ENCODE data around the gene APMAP. TPM values are rescaled to one million over a fixed set of nuclear protein-coding genes. Genes with fewer than 3 reads are reported as not detected.

Gene APMAP
- total and polyA plus RNA-seq, 4 donors: 132 to 378 (median 234) TPM

DNA sequence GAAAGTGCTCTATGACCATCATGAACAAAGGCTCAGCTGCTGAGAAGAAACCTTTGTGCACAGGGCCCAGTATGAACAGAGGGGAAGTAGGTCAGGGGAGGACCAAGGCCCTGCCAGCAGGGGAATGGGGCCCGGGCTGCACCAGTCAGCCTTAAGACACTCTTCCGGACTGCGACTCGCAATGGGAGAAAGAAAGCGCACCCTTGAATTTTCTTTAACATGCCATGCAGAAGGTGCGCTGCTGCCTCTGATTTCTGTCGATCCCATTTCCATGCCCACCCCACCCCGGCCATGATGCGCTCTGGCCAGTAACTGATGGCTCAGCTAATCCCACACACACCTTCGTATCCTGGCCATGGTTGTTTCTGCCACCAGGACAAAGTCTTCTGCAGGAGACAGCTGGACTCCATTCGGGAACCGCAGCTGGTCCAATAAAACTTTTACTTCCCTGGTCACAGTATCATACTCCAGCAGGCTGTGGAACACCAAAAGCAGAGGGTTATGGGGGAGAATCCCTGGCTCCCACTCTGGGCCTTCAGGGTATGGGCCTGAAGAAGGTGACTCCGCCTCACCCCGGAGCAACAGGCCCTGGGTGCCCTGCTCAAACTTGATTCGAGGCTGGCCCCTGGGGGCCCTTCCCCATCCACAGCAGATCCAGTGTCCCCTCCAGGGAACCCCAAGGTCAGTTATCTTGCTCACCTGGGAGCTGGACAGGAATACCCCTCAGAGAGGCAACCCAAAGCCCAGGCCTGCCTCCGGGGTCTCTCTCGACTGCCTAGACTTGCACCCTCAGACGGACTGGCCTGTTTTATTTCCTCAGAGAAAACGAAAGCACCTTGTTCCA is 23.1 kb downstream of the APMAP start:
- Histone ChIP-seq H3K9me3 (ENCODE audit: control insufficient read depth in 4 of 4, low read length in 3 of 4) (no peaks in the 10 kb centered on the region), H3K27me3 (ENCODE audit: control insufficient read depth in 4 of 4, insufficient read depth in 4 of 4, low read length in 3 of 4) (no peaks in the 10 kb centered on the region), H3K36me3 (ENCODE audit: control insufficient read depth in 4 of 4, insufficient read depth in 3 of 4, low read depth in 1 of 4, low read length in 3 of 4) (peaks cover 26 to 95% (median 78%) of the 10 kb centered on the region in 4 donors), H3K4me3 (ENCODE audit: low read depth in 1 of 3, low read length in 3 of 3) (no peak overlapping the region), H3K9ac (ENCODE audit: low read depth in 1 of 2, low read length in 2 of 2) (no peak overlapping the region), H3K4me1 (ENCODE audit: control insufficient read depth in 4 of 4, insufficient read depth in 4 of 4, low read length in 3 of 4) (peaks cover 0 to 3% (median 0%) of the 10 kb centered on the region in 4 donors), H3K27ac (ENCODE audit: low read depth in 1 of 2, low read length in 2 of 2) (no peak overlapping the region)
- WGBS: 96% methylated on average over 19 of the region's 19 CpGs
- TF ChIP-seq HNF4G (IDR thresholded peaks at IDR 0.05): no peak
- TF ChIP-seq SP1 (IDR thresholded peaks at IDR 0.05): no peak
- TF ChIP-seq RAD21 (IDR thresholded peaks at IDR 0.05): no peak
- no peak for TF ChIP-seq RXRA (IDR thresholded peaks at IDR 0.05)
- TF ChIP-seq, protein P1, sequence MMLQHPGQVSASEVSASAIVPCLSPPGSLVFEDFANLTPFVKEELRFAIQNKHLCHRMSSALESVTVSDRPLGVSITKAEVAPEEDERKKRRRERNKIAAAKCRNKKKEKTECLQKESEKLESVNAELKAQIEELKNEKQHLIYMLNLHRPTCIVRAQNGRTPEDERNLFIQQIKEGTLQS (IDR thresholded peaks at IDR 0.05): no peak
- no peak for TF ChIP-seq TAF1 (conservative IDR thresholded peaks at IDR 0.05)
- TF ChIP-seq, protein P2, sequence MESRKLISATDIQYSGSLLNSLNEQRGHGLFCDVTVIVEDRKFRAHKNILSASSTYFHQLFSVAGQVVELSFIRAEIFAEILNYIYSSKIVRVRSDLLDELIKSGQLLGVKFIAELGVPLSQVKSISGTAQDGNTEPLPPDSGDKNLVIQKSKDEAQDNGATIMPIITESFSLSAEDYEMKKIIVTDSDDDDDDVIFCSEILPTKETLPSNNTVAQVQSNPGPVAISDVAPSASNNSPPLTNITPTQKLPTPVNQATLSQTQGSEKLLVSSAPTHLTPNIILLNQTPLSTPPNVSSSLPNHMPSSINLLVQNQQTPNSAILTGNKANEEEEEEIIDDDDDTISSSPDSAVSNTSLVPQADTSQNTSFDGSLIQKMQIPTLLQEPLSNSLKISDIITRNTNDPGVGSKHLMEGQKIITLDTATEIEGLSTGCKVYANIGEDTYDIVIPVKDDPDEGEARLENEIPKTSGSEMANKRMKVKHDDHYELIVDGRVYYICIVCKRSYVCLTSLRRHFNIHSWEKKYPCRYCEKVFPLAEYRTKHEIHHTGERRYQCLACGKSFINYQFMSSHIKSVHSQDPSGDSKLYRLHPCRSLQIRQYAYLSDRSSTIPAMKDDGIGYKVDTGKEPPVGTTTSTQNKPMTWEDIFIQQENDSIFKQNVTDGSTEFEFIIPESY (IDR thresholded peaks at IDR 0.05): no peak
- no peak for TF ChIP-seq FOXA2 (IDR thresholded peaks at IDR 0.05)
- no peak for TF ChIP-seq HNF4A (conservative IDR thresholded peaks at IDR 0.05)
- no peak for TF ChIP-seq FOXA1 (IDR thresholded peaks at IDR 0.05)
- no peak for TF ChIP-seq YY1 (IDR thresholded peaks at IDR 0.05)
- DNase-seq (ENCODE audit: low spot score): peak; percentile 27

GRCh38 chr20:24968278-24968800 is 24.2 kb downstream of the APMAP start:
- Histone ChIP-seq H3K4me1 (ENCODE audit: control insufficient read depth in 4 of 4, insufficient read depth in 4 of 4, low read length in 3 of 4) (peaks cover 0 to 3% (median 0%) of the 10 kb centered on the region in 4 donors), H3K9ac (ENCODE audit: low read depth in 1 of 2, low read length in 2 of 2) (no peak overlapping the region), H3K27me3 (ENCODE audit: control insufficient read depth in 4 of 4, insufficient read depth in 4 of 4, low read length in 3 of 4) (no peaks in the 10 kb centered on the region), H3K4me3 (ENCODE audit: low read depth in 1 of 3, low read length in 3 of 3) (no peak overlapping the region), H3K36me3 (ENCODE audit: control insufficient read depth in 4 of 4, insufficient read depth in 3 of 4, low read depth in 1 of 4, low read length in 3 of 4) (peaks cover 28 to 96% (median 84%) of the 10 kb centered on the region in 4 donors), H3K9me3 (ENCODE audit: control insufficient read depth in 4 of 4, low read length in 3 of 4) (no peaks in the 10 kb centered on the region), H3K27ac (ENCODE audit: low read depth in 1 of 2, low read length in 2 of 2) (no peak overlapping the region)
- DNase-seq (ENCODE audit: low spot score): no peak
- WGBS: 82% methylated on average over 5 of the region's 5 CpGs
- TF ChIP-seq JUND (IDR thresholded peaks at IDR 0.05) (no peak), RXRA (IDR thresholded peaks at IDR 0.05) (no peak), MAX (IDR thresholded peaks at IDR 0.05) (no peak), TAF1 (conservative IDR thresholded peaks at IDR 0.05) (no peak), HNF4A (conservative IDR thresholded peaks at IDR 0.05) (no peak), GABPA (IDR thresholded peaks at IDR 0.05 in 1 of 2, conservative IDR thresholded peaks at IDR 0.05 in 1 of 2) (no peak), RAD21 (IDR thresholded peaks at IDR 0.05) (no peak), FOXA2 (IDR thresholded peaks at IDR 0.05) (no peak), YY1 (IDR thresholded peaks at IDR 0.05) (no peak), NR2F2 (IDR thresholded peaks at IDR 0.05) (no peak), FOXA1 (IDR thresholded peaks at IDR 0.05) (no peak), EGR1 (IDR thresholded peaks at IDR 0.05; ENCODE audit: low read depth in 2 of 2) (no peak), HNF4G (IDR thresholded peaks at IDR 0.05) (no peak)
- TF ChIP-seq, protein P2 (IDR thresholded peaks at IDR 0.05): no peak
- TF ChIP-seq, protein P1 (IDR thresholded peaks at IDR 0.05): no peak
- TF ChIP-seq, protein P3, sequence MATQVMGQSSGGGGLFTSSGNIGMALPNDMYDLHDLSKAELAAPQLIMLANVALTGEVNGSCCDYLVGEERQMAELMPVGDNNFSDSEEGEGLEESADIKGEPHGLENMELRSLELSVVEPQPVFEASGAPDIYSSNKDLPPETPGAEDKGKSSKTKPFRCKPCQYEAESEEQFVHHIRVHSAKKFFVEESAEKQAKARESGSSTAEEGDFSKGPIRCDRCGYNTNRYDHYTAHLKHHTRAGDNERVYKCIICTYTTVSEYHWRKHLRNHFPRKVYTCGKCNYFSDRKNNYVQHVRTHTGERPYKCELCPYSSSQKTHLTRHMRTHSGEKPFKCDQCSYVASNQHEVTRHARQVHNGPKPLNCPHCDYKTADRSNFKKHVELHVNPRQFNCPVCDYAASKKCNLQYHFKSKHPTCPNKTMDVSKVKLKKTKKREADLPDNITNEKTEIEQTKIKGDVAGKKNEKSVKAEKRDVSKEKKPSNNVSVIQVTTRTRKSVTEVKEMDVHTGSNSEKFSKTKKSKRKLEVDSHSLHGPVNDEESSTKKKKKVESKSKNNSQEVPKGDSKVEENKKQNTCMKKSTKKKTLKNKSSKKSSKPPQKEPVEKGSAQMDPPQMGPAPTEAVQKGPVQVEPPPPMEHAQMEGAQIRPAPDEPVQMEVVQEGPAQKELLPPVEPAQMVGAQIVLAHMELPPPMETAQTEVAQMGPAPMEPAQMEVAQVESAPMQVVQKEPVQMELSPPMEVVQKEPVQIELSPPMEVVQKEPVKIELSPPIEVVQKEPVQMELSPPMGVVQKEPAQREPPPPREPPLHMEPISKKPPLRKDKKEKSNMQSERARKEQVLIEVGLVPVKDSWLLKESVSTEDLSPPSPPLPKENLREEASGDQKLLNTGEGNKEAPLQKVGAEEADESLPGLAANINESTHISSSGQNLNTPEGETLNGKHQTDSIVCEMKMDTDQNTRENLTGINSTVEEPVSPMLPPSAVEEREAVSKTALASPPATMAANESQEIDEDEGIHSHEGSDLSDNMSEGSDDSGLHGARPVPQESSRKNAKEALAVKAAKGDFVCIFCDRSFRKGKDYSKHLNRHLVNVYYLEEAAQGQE (IDR thresholded peaks at IDR 0.05): no peak
- TF ChIP-seq, protein P4, sequence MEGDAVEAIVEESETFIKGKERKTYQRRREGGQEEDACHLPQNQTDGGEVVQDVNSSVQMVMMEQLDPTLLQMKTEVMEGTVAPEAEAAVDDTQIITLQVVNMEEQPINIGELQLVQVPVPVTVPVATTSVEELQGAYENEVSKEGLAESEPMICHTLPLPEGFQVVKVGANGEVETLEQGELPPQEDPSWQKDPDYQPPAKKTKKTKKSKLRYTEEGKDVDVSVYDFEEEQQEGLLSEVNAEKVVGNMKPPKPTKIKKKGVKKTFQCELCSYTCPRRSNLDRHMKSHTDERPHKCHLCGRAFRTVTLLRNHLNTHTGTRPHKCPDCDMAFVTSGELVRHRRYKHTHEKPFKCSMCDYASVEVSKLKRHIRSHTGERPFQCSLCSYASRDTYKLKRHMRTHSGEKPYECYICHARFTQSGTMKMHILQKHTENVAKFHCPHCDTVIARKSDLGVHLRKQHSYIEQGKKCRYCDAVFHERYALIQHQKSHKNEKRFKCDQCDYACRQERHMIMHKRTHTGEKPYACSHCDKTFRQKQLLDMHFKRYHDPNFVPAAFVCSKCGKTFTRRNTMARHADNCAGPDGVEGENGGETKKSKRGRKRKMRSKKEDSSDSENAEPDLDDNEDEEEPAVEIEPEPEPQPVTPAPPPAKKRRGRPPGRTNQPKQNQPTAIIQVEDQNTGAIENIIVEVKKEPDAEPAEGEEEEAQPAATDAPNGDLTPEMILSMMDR (IDR thresholded peaks at IDR 0.05; ENCODE audit: low read depth, low read length, missing input control): no peak

Data from liver (tissue), 9 donors.